GM18868 (cell line): Measurements from ENCODE around the gene CDC42SE2.
"Not testable (repeated sequence)": the region's sequence is repeated elsewhere in the genome, so short reads cannot be mapped to it uniquely, and the experiment has no call there.

ENCODE experiments used
- ATAC-seq: cut with Tn5 transposase; IDR thresholded peaks from one replicate; pipeline ENCODE4 v1.9.1; 2021; ENCODE audit warnings: mild to moderate bottlenecking, moderate library complexity; ENCODE audit not compliant: unreplicated experiment

The CDC42SE2 gene

GRCh38 chr5:131250751-131251475 lies 12.9 kb upstream of the CDC42SE2 start:
- peak; percentile 27 for ATAC-seq

GRCh38 chr5:131252824-131253171 lies 11.1 kb upstream of the CDC42SE2 start:
- ATAC-seq = peak; percentile 82

- not testable (repeated sequence) for ATAC-seq
Observed at GRCh38 chr5:131254025-131254424, 9.8 kb upstream of the CDC42SE2 start.

GRCh38 chr5:131254741-131255140 lies 9.1 kb upstream of the CDC42SE2 start:
- no peak for ATAC-seq

GRCh38 chr5:131256507-131256823 lies 7.4 kb upstream of the CDC42SE2 start:
- no peak for ATAC-seq

- ATAC-seq = no peak
Observed at GRCh38 chr5:131258733-131259132, 5.1 kb upstream of the CDC42SE2 start.

- ATAC-seq = no peak
Observed at GRCh38 chr5:131259326-131259725, 4.5 kb upstream of the CDC42SE2 start.

- ATAC-seq = no peak
Observed at GRCh38 chr5:131260895-131261294, 3.0 kb upstream of the CDC42SE2 start.

GRCh38 chr5:131261483-131261882 lies 2.4 kb upstream of the CDC42SE2 start:
- ATAC-seq = no peak

- peak; percentile 17 for ATAC-seq
Observed at GRCh38 chr5:131262953-131263541, 806 bp upstream of the CDC42SE2 start.

GRCh38 chr5:131264451-131265099 lies 722 bp downstream of the CDC42SE2 start:
- peak; percentile 0 for ATAC-seq

GRCh38 chr5:131265311-131265803 lies 1.5 kb downstream of the CDC42SE2 start:
- peak; percentile 18 for ATAC-seq

GRCh38 chr5:131266370-131267060 lies 2.7 kb downstream of the CDC42SE2 start:
- ATAC-seq = no peak

- ATAC-seq = no peak
Observed at GRCh38 chr5:131268758-131269370, 5.0 kb downstream of the CDC42SE2 start.

- ATAC-seq = no peak
Observed at GRCh38 chr5:131270809-131271208, 7.0 kb downstream of the CDC42SE2 start.

GRCh38 chr5:131271888-131272287 lies 8.0 kb downstream of the CDC42SE2 start:
- ATAC-seq = not testable (repeated sequence)

- no peak for ATAC-seq
Observed at GRCh38 chr5:131272307-131272706, 8.5 kb downstream of the CDC42SE2 start.

GRCh38 chr5:131272724-131273123 lies 8.9 kb downstream of the CDC42SE2 start:
- peak; percentile 51 for ATAC-seq

- ATAC-seq = no peak
Observed at GRCh38 chr5:131274326-131275063, 10.6 kb downstream of the CDC42SE2 start.

- ATAC-seq = peak; percentile 25
Observed at GRCh38 chr5:131276072-131276471, 12.2 kb downstream of the CDC42SE2 start.
